H9 (cell line): Measurements from ENCODE around the gene PEMT. TPM values are rescaled to one million over a fixed set of nuclear protein-coding genes. Genes with fewer than 3 reads are reported as not detected.

ENCODE experiments used
- DNase-seq: peaks from one replicate; pipeline ENCODE4 v3.0.0-alpha.2; 2017
- H2AFZ ChIP-seq: one replicate; pipeline ENCODE4 v1.6.1; 2013; ENCODE audit warnings: mild to moderate bottlenecking, low read length, control low read depth, moderate library complexity
- H2AK5ac ChIP-seq: 2 replicates; pipeline ENCODE4 v1.6.1; 2013; ENCODE audit warnings: low read length, control low read depth, mixed read lengths; ENCODE audit not compliant: insufficient read length
- H2BK120ac ChIP-seq: one replicate; pipeline ENCODE4 v1.6.1; 2013; ENCODE audit warnings: low read depth, mild to moderate bottlenecking, low read length, control low read depth, inconsistent platforms; ENCODE audit not compliant: poor library complexity, severe bottlenecking
- H2BK12ac ChIP-seq: 2 replicates; pipeline ENCODE4 v1.6.1; 2013; ENCODE audit warnings: low read length, control low read depth, mixed read lengths, low read depth; ENCODE audit not compliant: insufficient read length
- H2BK15ac ChIP-seq: 2 replicates; pipeline ENCODE4 v1.6.1; 2013; ENCODE audit warnings: low read depth, low read length, control low read depth
- H2BK20ac ChIP-seq: one replicate; pipeline ENCODE4 v1.6.1; 2013; ENCODE audit warnings: low read depth, mild to moderate bottlenecking, low read length, control low read depth, inconsistent platforms; ENCODE audit not compliant: poor library complexity, severe bottlenecking
- H2BK5ac ChIP-seq: 2 replicates; pipeline ENCODE4 v1.6.1; 2013; ENCODE audit warnings: low read length, control low read depth, mixed read lengths; ENCODE audit not compliant: insufficient read length
- H3K14ac ChIP-seq: 2 replicates; pipeline ENCODE4 v1.6.1; 2013; ENCODE audit warnings: low read length, control low read depth; ENCODE audit not compliant: insufficient read depth
- H3K18ac ChIP-seq: 2 replicates; pipeline ENCODE4 v1.6.1; 2013; ENCODE audit warnings: low read depth, mild to moderate bottlenecking, mixed read lengths, low read length, control low read depth; ENCODE audit not compliant: insufficient read length
- H3K23ac ChIP-seq: 2 replicates; pipeline ENCODE4 v1.6.1; 2013; ENCODE audit warnings: low read length, control low read depth, mixed read lengths, low read depth; ENCODE audit not compliant: insufficient read length
- H3K23me2 ChIP-seq: 2 replicates; pipeline ENCODE4 v1.6.1; 2013; ENCODE audit warnings: low read depth, mild to moderate bottlenecking, mixed read lengths, low read length, control low read depth; ENCODE audit not compliant: insufficient read length, poor library complexity, severe bottlenecking
- H3K27ac ChIP-seq: 2 replicates; pipeline ENCODE4 v1.5.1; 2013; ENCODE audit warnings: low read length, control low read depth, mixed read lengths, low read depth; ENCODE audit not compliant: insufficient read length
- H3K27me3 ChIP-seq: 2 replicates; pipeline ENCODE4 v1.6.1; 2013; ENCODE audit warnings: low read length, control low read depth, inconsistent platforms; ENCODE audit not compliant: insufficient read depth
- H3K4ac ChIP-seq: 2 replicates; pipeline ENCODE4 v1.6.1; 2013; ENCODE audit warnings: low read depth, mild to moderate bottlenecking, control low read depth, inconsistent platforms, low read length, moderate library complexity
- H3K4me1 ChIP-seq: 2 replicates; pipeline ENCODE4 v1.6.1; 2013; ENCODE audit warnings: low read length, control low read depth, inconsistent platforms; ENCODE audit not compliant: insufficient read depth
- H3K4me2 ChIP-seq: 2 replicates; pipeline ENCODE4 v1.6.1; 2013; ENCODE audit warnings: low read length, control low read depth, mixed read lengths; ENCODE audit not compliant: insufficient read length, insufficient read depth
- H3K56ac ChIP-seq: 2 replicates; pipeline ENCODE4 v1.6.1; 2013; ENCODE audit warnings: low read depth, mild to moderate bottlenecking, mixed read lengths, low read length, control low read depth; ENCODE audit not compliant: insufficient read length
- H3K79me1 ChIP-seq: 2 replicates; pipeline ENCODE4 v1.6.1; 2013; ENCODE audit warnings: low read depth, mild to moderate bottlenecking, moderate library complexity, low read length, control low read depth, inconsistent platforms; ENCODE audit not compliant: insufficient read depth, poor library complexity, severe bottlenecking
- H3K79me2 ChIP-seq: 2 replicates; pipeline ENCODE4 v1.6.1; 2013; ENCODE audit warnings: low read length, control low read depth, inconsistent platforms; ENCODE audit not compliant: insufficient read depth
- H3K9ac ChIP-seq: 2 replicates; pipeline ENCODE4 v1.6.1; 2013; ENCODE audit warnings: low read length, control low read depth, mixed read lengths; ENCODE audit not compliant: insufficient read length; ENCODE audit errors: extremely low read depth
- H3K9me3 ChIP-seq: one replicate; pipeline ENCODE4 v1.6.1; 2013; ENCODE audit warnings: low read depth, low read length, inconsistent platforms; ENCODE audit not compliant: control insufficient read depth
- H3T11ph ChIP-seq: one replicate; pipeline ENCODE4 v1.6.1; 2013; ENCODE audit warnings: mild to moderate bottlenecking, low read length, control low read depth, inconsistent platforms
- H4K20me1 ChIP-seq: one replicate; pipeline ENCODE4 v1.6.1; 2013; ENCODE audit not compliant: control insufficient read depth, insufficient read length, insufficient read depth
- H4K5ac ChIP-seq: 2 replicates; pipeline ENCODE4 v1.6.1; 2013; ENCODE audit warnings: low read depth, mild to moderate bottlenecking, mixed read lengths, low read length, control low read depth; ENCODE audit not compliant: insufficient read length
- H4K8ac ChIP-seq: replicated peaks from 2 replicates; pipeline ENCODE4 v1.6.1; 2013; ENCODE audit warnings: low read length, control low read depth, mixed read lengths, low read depth; ENCODE audit not compliant: insufficient read length
- H4K91ac ChIP-seq: 2 replicates; pipeline ENCODE4 v1.6.1; 2013; ENCODE audit warnings: low read depth, mild to moderate bottlenecking, moderate library complexity, mixed read lengths, low read length, control low read depth; ENCODE audit not compliant: insufficient read length
- H3K27ac Mint-ChIP-seq, 3 experiments: 2 replicates in 2 of 3; 3 replicates in 1 of 3; pipeline ENCODE4 v1.8.0; 2020 to 2021; ENCODE audit warnings: mixed read lengths in 3 of 3, mild to moderate bottlenecking in 1 of 3, moderate library complexity in 1 of 3
- H3K27me3 Mint-ChIP-seq: 2 replicates; pipeline ENCODE4 v1.8.0; 2021; ENCODE audit warnings: low read depth, mild to moderate bottlenecking, moderate library complexity, mixed read lengths
- H3K36me3 Mint-ChIP-seq, 3 experiments: 2 replicates in 2 of 3; 3 replicates in 1 of 3; pipeline ENCODE4 v1.8.0; 2020 to 2021; ENCODE audit warnings: low read depth in 3 of 3, mixed read lengths in 3 of 3; ENCODE audit not compliant: insufficient read depth in 1 of 3
- H3K4me1 Mint-ChIP-seq, 2 experiments: 2 replicates each; pipeline ENCODE4 v1.8.0; 2020; ENCODE audit warnings: mixed read lengths in 2 of 2
- H3K4me3 Mint-ChIP-seq, 2 experiments: 2 replicates in 1 of 2; 3 replicates in 1 of 2; pipeline ENCODE4 v1.8.0; 2020 to 2021; ENCODE audit warnings: mild to moderate bottlenecking in 2 of 2, mixed read lengths in 2 of 2, moderate library complexity in 1 of 2
- H3K9me3 Mint-ChIP-seq, 2 experiments: 2 replicates in 1 of 2; 3 replicates in 1 of 2; pipeline ENCODE4 v1.8.0; 2020; ENCODE audit warnings: mild to moderate bottlenecking in 2 of 2, mixed read lengths in 2 of 2, moderate library complexity in 1 of 2
- CTCF ChIP-seq: fragments of 200-600 bp; sonication (generic); conservative IDR thresholded peaks from 3 replicates; pipeline ENCODE4 v1.8.0; 2021; ENCODE audit warnings: antibody characterized with exemption, mild to moderate bottlenecking
- WGBS: extraction: QIAGEN DNeasy Blood & Tissue Kit; methylation state at CpG from one replicate; pipeline ENCODE4 v1.1.7; 2013; ENCODE audit warnings: missing lambda C conversion rate, low lambda C conversion rate, mixed read lengths; ENCODE audit not compliant: insufficient read length; ENCODE audit errors: extremely low coverage; 5-methylcytosine and 5-hydroxymethylcytosine counted together
- total RNA-seq: library from RNA; stranded (reverse); gene quantifications from 2 replicates; pipeline ENCODE4 v1.2.1, GENCODE V29; 2021

The PEMT gene
- total RNA-seq, 1 experiment from 2014 or later, result 63.2 TPM

- H3K14ac ChIP-seq, result no peak overlapping the region
- H4K5ac ChIP-seq, result no peak overlapping the region
- H2BK12ac ChIP-seq, result no peak overlapping the region
- no peak overlapping the region for H3K4me2 ChIP-seq
- H3K23ac ChIP-seq, result no peak overlapping the region
- DNase-seq, result peak; percentile 87
- no peak overlapping the region for H2BK20ac ChIP-seq
- H3K79me1 ChIP-seq, result no peaks in the 10 kb centered on the region
- no peak overlapping the region for H3T11ph ChIP-seq
- no peak for TF ChIP-seq CTCF
- H3K27ac ChIP-seq, result no peak overlapping the region
- H3K23me2 ChIP-seq, result no peaks in the 10 kb centered on the region
- no peaks in the 10 kb centered on the region for H3K9me3 Mint-ChIP-seq
- H2BK5ac ChIP-seq, result no peak overlapping the region
- peaks cover 26 to 27% of the 10 kb centered on the region in 2 experiments for H3K4me1 Mint-ChIP-seq
- no peaks in the 10 kb centered on the region; a peak in 2 of 7 replicates for H3K36me3 Mint-ChIP-seq
- WGBS, result no CpG with 5 or more reads among the region's 21 CpGs
- no peak overlapping the region for H3K9ac ChIP-seq
- H3K27ac Mint-ChIP-seq, result peak overlapping the region; percentile 44 to 76 (median 72); a peak in 5 of 7 replicates
- peak overlapping the region in 1 of 2 experiments; percentile 42; a peak in 2 of 5 replicates for H3K4me3 Mint-ChIP-seq
- no peak overlapping the region for H3K4ac ChIP-seq
- no peak overlapping the region for H3K18ac ChIP-seq
- no peak overlapping the region for H3K56ac ChIP-seq
- no peak overlapping the region for H4K91ac ChIP-seq
- no peaks in the 10 kb centered on the region for H4K20me1 ChIP-seq
- H4K8ac ChIP-seq, result no peak overlapping the region
- no peak overlapping the region for H2BK15ac ChIP-seq
- no peak overlapping the region for H2AFZ ChIP-seq
- no peaks in the 10 kb centered on the region for H3K27me3 ChIP-seq
- H3K27me3 Mint-ChIP-seq, result no peaks in the 10 kb centered on the region
- peaks cover 4% of the 10 kb centered on the region; the same call in 1 of the 2 replicates for H3K4me1 ChIP-seq
- H3K79me2 ChIP-seq, result no peaks in the 10 kb centered on the region
- no peak overlapping the region for H2BK120ac ChIP-seq
- H2AK5ac ChIP-seq, result no peak overlapping the region
- H3K9me3 ChIP-seq, result no peaks in the 10 kb centered on the region
Observed at GRCh38 chr17:17514993-17515933, 76.2 kb downstream of the PEMT start.
